WTC11 (cell line): ENCODE data around the gene TET1.

Source experiments
- ATF1 ChIP-seq: sonication (generic); formaldehyde crosslinking; IDR thresholded peaks from 2 replicates; pipeline ENCODE4 v1.8.1; 2023; ENCODE audit warnings: mild to moderate bottlenecking, moderate library complexity, missing genetic modification reagents
- CBFB ChIP-seq: sonication (generic); formaldehyde crosslinking; IDR thresholded peaks from 2 replicates; pipeline ENCODE4 v1.8.1; 2022; ENCODE audit warnings: mild to moderate bottlenecking, low read depth, missing genetic modification reagents
- ETV6 ChIP-seq: sonication (generic); formaldehyde crosslinking; IDR thresholded peaks from 2 replicates; pipeline ENCODE4 v1.8.1; 2022; ENCODE audit warnings: mild to moderate bottlenecking, missing genetic modification reagents
- TCF7 ChIP-seq: sonication (generic); formaldehyde crosslinking; IDR thresholded peaks from 2 replicates; pipeline ENCODE4 v1.8.0; 2022; ENCODE audit warnings: mild to moderate bottlenecking, low read depth, missing genetic modification reagents, moderate library complexity
- ZNF671 ChIP-seq: fragments of 250-450 bp; sonication (Bioruptor Pico); IDR thresholded peaks from 2 replicates; pipeline ENCODE4 v1.8.0; 2021; ENCODE audit warnings: mild to moderate bottlenecking
- TF ChIP-seq, protein P1 (sequence below): fragments of 200-600 bp; IDR thresholded peaks from 2 replicates; pipeline ENCODE4 v1.8.0; 2022; ENCODE audit warnings: antibody characterized with exemption
- TF ChIP-seq, protein P2 (sequence below): sonication (generic); formaldehyde crosslinking; IDR thresholded peaks from 2 replicates; pipeline ENCODE4 v1.8.0; 2022; ENCODE audit warnings: mild to moderate bottlenecking, missing genetic modification reagents

DNA sequence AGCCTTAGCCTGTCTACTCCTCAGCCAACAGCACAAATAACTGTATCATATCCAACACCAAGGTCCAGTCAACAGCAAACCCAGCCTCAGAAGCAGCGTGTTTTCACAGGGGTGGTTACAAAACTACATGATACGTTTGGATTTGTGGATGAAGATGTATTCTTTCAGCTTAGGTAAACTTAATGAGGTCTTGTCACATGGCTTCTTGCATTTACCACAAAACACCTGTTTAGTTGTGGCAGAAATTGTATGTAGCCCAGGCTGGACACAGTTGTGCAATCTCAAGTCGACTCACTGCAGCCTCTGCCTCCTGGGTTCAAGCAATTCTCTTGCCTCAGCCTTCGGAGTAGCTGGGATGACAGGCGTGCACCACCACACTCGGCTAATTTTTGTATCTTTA is 182.3 kb downstream of the TET1 start:
- TF ChIP-seq, protein P1, sequence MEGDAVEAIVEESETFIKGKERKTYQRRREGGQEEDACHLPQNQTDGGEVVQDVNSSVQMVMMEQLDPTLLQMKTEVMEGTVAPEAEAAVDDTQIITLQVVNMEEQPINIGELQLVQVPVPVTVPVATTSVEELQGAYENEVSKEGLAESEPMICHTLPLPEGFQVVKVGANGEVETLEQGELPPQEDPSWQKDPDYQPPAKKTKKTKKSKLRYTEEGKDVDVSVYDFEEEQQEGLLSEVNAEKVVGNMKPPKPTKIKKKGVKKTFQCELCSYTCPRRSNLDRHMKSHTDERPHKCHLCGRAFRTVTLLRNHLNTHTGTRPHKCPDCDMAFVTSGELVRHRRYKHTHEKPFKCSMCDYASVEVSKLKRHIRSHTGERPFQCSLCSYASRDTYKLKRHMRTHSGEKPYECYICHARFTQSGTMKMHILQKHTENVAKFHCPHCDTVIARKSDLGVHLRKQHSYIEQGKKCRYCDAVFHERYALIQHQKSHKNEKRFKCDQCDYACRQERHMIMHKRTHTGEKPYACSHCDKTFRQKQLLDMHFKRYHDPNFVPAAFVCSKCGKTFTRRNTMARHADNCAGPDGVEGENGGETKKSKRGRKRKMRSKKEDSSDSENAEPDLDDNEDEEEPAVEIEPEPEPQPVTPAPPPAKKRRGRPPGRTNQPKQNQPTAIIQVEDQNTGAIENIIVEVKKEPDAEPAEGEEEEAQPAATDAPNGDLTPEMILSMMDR = no peak
- TF ChIP-seq ZNF671 (CRISPR knock-in tag) (no peak), ATF1 (no peak), ETV6 (CRISPR knock-in tag) (no peak), CBFB (no peak), TCF7 (no peak)
- TF ChIP-seq, protein P2, sequence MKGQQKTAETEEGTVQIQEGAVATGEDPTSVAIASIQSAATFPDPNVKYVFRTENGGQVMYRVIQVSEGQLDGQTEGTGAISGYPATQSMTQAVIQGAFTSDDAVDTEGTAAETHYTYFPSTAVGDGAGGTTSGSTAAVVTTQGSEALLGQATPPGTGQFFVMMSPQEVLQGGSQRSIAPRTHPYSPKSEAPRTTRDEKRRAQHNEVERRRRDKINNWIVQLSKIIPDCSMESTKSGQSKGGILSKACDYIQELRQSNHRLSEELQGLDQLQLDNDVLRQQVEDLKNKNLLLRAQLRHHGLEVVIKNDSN = no peak
